GM18511 (cell line): ENCODE measurements around the gene DUSP3.

Experiments used
- ATAC-seq: cut with Tn5 transposase; IDR thresholded peaks from one replicate; pipeline ENCODE4 v1.9.1; 2021; ENCODE audit warnings: mild to moderate bottlenecking, moderate library complexity; ENCODE audit not compliant: unreplicated experiment

DUSP3 gene

GRCh38 chr17:43737722-43738121 lies 41.1 kb downstream of the DUSP3 start:
- no peak for ATAC-seq

GRCh38 chr17:43736389-43736788 lies 42.4 kb downstream of the DUSP3 start:
- no peak for ATAC-seq

- no peak for ATAC-seq
These were observed 44.4 kb downstream of the DUSP3 start for GRCh38 chr17:43734376-43734775.

- no peak for ATAC-seq
These were observed 44.8 kb downstream of the DUSP3 start for GRCh38 chr17:43733956-43734355.

GRCh38 chr17:43732958-43733357 lies 45.8 kb downstream of the DUSP3 start:
- no peak for ATAC-seq

GRCh38 chr17:43728081-43728480 lies 50.7 kb downstream of the DUSP3 start:
- no peak for ATAC-seq

GRCh38 chr17:43723697-43724359 lies 54.9 kb downstream of the DUSP3 start:
- no peak for ATAC-seq

- ATAC-seq: no peak
These were observed 55.7 kb downstream of the DUSP3 start for GRCh38 chr17:43722870-43723665.

GRCh38 chr17:43722269-43722619 lies 56.5 kb downstream of the DUSP3 start:
- no peak for ATAC-seq

- ATAC-seq: no peak
These were observed 57.1 kb downstream of the DUSP3 start for GRCh38 chr17:43721537-43722268.

GRCh38 chr17:43720311-43721060 lies 58.3 kb downstream of the DUSP3 start:
- peak; percentile 77 for ATAC-seq

- ATAC-seq: no peak
These were observed 59.2 kb downstream of the DUSP3 start for GRCh38 chr17:43719578-43719977.

- ATAC-seq: no peak
These were observed 60.2 kb downstream of the DUSP3 start for GRCh38 chr17:43718544-43718943.

- ATAC-seq: no peak
These were observed 60.9 kb downstream of the DUSP3 start for GRCh38 chr17:43717913-43718312.
